GM18907 (cell line): Measurements from ENCODE around the gene RASSF5.

Source experiments
- ATAC-seq: cut with Tn5 transposase; IDR thresholded peaks from one replicate; pipeline ENCODE4 v1.9.1; 2021; ENCODE audit warnings: mild to moderate bottlenecking, moderate library complexity; ENCODE audit not compliant: unreplicated experiment

The RASSF5 gene

GRCh38 chr1:206540044-206540780 lies 32.9 kb downstream of the RASSF5 start:
- no peak for ATAC-seq

GRCh38 chr1:206541236-206541833 lies 34.0 kb downstream of the RASSF5 start:
- ATAC-seq, result no peak

GRCh38 chr1:206544562-206545257 lies 37.4 kb downstream of the RASSF5 start:
- peak; percentile 52 for ATAC-seq

GRCh38 chr1:206545351-206545750 lies 38.0 kb downstream of the RASSF5 start:
- no peak for ATAC-seq

- ATAC-seq, result no peak
Observed at GRCh38 chr1:206547104-206547503, 39.8 kb downstream of the RASSF5 start.

- ATAC-seq, result no peak
Observed at GRCh38 chr1:206550446-206550845, 43.1 kb downstream of the RASSF5 start.

GRCh38 chr1:206551296-206551985 lies 44.1 kb downstream of the RASSF5 start:
- no peak for ATAC-seq

GRCh38 chr1:206551986-206552326 lies 44.6 kb downstream of the RASSF5 start:
- ATAC-seq, result no peak

- ATAC-seq, result no peak
Observed at GRCh38 chr1:206554211-206554610, 46.9 kb downstream of the RASSF5 start.

- ATAC-seq, result no peak
Observed at GRCh38 chr1:206554701-206555472, 47.6 kb downstream of the RASSF5 start.

- no peak for ATAC-seq
Observed at GRCh38 chr1:206555473-206555935, 48.2 kb downstream of the RASSF5 start.

- ATAC-seq, result no peak
Observed at GRCh38 chr1:206556047-206556749, 48.9 kb downstream of the RASSF5 start.

GRCh38 chr1:206556750-206557635 lies 49.7 kb downstream of the RASSF5 start:
- ATAC-seq, result peak; percentile 53

GRCh38 chr1:206557636-206558473 lies 50.5 kb downstream of the RASSF5 start:
- ATAC-seq, result no peak

GRCh38 chr1:206558794-206559671 lies 51.7 kb downstream of the RASSF5 start:
- ATAC-seq, result no peak

- no peak for ATAC-seq
Observed at GRCh38 chr1:206559672-206559995, 52.3 kb downstream of the RASSF5 start.

GRCh38 chr1:206560007-206560716 lies 52.8 kb downstream of the RASSF5 start:
- no peak for ATAC-seq
